NCI-H82 treated with DMSO at 0.1 percent for 48 hours (cell line): Measurements from ENCODE around the gene COG3.
"Not testable (repeated sequence)": the region's sequence is repeated elsewhere in the genome, so short reads cannot be mapped to it uniquely, and the experiment has no call there.

Experiments used
- DNase-seq: peaks from one replicate; lab custom pipeline; 2025; ENCODE audit not compliant: unreplicated experiment; lab: John Stamatoyannopoulos, UW

Gene COG3, protein sequence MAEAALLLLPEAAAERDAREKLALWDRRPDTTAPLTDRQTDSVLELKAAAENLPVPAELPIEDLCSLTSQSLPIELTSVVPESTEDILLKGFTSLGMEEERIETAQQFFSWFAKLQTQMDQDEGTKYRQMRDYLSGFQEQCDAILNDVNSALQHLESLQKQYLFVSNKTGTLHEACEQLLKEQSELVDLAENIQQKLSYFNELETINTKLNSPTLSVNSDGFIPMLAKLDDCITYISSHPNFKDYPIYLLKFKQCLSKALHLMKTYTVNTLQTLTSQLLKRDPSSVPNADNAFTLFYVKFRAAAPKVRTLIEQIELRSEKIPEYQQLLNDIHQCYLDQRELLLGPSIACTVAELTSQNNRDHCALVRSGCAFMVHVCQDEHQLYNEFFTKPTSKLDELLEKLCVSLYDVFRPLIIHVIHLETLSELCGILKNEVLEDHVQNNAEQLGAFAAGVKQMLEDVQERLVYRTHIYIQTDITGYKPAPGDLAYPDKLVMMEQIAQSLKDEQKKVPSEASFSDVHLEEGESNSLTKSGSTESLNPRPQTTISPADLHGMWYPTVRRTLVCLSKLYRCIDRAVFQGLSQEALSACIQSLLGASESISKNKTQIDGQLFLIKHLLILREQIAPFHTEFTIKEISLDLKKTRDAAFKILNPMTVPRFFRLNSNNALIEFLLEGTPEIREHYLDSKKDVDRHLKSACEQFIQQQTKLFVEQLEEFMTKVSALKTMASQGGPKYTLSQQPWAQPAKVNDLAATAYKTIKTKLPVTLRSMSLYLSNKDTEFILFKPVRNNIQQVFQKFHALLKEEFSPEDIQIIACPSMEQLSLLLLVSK

DNA sequence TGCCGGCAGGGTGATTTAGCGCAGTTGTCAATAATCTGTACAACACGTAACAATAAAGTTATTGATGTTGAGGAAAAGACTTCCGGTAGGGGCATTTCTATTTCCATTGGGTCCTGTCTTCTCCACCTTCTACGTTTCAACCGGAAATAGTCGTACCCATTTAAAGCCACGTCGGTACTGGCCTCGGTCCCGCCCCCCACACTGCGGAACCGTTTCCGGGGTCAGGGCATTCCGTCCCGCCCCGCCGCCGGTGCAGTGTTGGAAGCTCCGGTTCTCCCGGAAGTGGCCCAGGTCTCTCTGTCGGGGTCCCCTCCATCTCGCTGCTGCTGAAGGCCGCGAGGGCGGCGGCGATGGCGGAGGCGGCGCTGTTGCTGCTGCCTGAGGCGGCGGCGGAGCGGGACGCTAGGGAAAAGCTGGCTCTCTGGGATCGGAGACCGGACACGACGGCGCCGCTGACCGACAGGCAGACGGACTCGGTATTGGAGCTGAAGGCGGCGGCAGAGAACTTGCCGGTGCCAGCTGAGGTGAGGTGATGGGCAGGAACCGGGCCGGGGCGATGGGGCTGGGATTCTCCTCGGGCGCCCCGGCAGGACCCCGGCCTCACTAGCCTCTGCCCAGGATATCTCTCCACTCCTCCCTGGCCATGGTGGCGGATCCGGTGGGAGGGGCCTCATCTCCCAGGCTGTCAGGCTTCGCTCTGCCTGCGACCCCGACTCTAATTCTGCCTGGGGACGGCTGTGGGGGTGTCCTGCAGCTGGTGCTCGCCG is at the start of gene COG3:
Gene COG3, plus strand, starts transcription at position 253 of the 767 bp plus-strand sequence. Its CDS starts 98 bp downstream, at position 351.
- peak; percentile 99 for DNase-seq

DNA sequence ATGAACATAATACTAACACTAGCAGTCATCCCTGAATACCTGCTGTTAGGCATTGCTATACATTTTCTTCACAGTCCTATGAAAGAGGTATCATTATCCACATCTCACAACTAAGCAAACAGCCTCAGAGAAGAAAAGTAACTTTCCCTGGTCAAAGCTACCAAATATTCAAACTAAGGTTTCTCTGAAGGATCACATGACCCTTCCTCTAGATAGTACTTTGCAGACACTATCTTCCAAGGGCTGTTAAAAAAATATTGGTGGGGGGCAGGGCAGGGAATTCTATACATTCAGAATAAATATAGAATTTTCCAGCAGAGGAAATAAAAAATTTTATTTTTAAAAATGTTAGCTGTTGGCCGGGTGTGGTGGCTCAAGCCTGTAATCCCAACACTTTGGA is 49.6 kb upstream of the COG3 start:
- DNase-seq = no peak

DNA sequence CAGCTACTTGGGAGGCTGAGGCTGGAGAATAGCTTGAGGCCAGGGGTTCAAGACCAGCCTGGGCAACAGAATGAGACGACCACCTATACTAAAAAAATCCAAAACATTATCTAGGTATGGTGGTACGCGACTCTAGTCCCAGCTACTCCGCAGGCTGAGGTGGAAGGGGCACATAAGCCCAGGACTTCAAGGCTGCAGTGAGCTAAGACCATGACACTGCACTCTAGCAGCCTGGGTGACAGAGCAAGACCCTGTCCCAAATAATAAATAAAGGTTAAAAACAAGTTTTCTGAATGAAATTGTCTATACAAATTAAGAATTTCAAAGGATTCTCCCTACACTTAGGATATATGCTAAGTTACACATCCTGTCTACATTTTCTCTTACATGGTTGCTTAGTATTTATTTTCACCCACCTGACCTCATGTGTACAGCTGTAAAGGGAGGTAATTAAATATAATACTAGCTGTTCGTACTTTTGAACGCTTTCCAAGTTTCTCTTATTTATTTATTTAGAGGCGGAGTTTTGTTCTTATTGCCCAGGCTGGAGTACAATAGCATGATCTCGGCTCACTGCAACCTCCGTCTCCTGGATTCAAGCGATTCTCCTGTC is 48.1 kb upstream of the COG3 start:
- no peak for DNase-seq

DNA sequence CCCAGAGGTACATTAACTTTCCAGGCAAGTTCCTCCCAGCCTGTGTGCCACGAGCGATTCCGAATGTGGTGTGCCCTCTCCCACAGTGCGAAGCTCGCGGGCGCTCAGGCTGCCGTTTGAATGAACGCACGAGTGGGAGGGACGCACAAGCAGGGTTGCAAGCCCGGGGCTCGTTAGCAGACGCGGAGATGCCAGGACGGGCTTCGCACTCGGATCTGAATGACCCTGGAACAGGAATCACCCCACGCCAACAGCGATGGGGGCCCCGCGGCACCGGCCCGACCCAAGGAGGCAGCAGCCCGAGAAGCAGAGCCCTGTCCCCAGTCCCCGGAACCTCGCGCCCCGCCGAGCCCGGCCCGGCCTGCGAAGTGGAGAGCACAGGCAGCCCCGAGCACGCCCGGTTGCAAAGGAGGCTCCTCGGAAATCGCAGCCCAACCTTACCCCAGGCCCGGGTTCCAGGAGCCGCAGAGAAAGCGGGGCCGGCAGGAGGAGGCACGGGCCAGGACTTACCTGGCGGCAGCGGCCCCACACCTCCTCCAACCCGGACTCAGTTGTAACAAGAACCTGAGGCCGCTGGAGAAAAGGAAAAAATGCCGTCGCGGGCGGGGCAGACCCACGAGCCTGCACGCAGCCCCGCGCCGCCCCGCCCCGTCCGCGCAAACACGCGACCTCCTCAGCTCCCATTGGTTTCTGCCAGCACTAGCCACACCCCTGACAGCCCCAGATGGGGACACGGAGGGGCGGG is 46.8 kb upstream of the COG3 start, which contains the start of gene SLC25A30:
Gene SLC25A30, minus strand, starts transcription at position 584 of the 745 bp plus-strand sequence. CDS start 6,948 bp downstream, outside the sequence.
- peak; percentile 97 for DNase-seq

DNA sequence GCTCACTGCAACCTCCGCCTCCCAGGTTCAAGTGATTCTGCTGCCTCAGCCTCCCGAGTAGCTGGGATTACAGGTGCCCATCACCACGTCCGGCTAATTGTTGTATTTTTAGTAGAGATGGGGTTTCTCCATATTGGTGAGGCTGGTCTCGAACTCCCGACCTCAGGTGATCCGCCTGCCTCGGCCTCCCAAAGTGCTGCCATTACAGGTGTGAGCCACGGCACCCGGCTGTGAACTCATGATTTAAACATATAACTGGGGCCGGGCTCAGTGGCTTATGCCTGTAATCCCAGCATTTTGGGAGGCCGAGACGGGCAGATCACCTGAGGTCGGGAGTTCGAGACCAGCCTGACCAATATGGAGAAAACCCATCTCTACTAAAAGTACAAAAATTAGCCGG is 45.4 kb upstream of the COG3 start:
- DNase-seq = not testable (repeated sequence)

DNA sequence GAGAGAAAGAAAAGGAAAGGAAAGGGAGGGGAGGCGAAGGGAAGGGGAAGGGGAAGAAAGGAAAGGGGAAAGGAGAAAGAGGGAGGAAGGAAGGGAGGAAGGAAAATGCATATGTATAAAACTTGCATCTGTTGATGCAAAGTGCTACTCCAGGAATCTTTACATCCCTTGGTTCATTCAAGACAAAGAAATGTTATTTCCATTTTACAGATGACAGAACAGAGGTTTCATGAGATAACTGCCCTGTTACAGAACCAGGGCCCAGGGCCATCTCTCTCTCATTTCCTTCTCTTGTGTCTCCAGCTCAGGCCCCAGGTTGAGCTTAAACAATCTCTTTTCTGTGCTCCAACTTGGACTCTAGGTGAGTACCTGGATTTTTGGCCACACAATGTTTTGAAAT is 44.8 kb upstream of the COG3 start:
- no peak for DNase-seq

DNA sequence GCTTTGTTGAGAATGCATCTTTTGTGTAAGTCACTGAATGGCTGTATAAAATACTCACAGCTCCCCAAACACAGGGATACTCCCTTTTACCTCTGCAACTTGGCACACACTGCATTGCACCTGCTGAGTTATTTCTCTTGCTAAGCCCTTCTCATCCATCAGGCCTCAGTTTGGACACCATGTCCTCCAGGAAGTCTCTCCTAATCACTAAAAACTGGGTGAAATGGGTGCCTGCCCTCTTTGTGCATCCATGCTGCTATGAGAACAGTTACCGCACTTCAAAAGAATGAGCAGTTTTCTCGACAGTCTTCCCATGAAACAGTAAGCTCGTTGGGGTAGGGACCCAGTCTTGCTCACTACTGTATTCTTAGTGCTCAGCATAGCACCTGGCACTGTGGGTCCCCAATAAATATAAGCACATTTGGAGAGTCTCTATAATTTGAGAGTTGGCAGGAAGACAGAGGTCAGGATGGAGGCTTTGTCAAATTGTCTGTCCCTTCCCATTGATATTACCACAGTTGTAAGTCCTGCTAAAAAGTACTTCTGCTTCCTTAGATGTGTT is 41.9 kb upstream of the COG3 start:
- no peak for DNase-seq

DNA sequence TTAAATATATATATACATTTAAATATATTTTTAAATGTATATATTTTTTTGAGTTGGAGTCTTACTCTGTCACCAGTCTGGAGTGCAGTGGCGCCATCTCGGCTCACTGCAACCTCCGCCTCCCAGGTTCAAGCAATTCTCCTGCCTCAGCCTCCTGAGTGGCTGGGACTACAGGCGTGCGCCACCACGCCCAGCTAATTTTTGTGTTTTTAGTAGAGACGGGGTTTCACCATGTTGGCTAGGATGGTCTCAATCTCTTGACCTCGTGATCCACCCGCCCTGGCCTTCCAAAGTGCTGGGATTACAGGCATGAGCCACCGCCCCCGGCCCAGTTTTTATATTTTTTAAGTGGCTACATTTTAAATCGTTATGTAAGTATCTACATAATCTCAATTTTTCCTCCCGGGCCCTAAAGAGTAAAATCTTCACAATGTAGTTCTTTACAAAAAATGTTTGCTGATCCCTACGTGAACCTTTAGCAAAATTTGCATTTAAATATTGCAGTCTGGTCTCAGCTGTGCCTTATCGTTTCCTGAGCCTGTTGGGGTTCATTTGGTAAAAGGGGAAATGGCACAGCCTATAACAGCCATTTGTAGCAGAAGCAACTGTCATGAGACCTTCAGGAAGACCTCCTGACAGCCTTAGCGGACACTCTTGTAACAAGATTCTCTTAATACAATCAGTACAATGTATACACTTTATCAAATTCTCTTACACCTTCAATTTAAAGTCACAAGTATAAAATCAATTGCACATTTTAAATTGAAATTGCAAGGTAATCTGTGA is 38.5 kb upstream of the COG3 start:
- peak; percentile 61 for DNase-seq

DNA sequence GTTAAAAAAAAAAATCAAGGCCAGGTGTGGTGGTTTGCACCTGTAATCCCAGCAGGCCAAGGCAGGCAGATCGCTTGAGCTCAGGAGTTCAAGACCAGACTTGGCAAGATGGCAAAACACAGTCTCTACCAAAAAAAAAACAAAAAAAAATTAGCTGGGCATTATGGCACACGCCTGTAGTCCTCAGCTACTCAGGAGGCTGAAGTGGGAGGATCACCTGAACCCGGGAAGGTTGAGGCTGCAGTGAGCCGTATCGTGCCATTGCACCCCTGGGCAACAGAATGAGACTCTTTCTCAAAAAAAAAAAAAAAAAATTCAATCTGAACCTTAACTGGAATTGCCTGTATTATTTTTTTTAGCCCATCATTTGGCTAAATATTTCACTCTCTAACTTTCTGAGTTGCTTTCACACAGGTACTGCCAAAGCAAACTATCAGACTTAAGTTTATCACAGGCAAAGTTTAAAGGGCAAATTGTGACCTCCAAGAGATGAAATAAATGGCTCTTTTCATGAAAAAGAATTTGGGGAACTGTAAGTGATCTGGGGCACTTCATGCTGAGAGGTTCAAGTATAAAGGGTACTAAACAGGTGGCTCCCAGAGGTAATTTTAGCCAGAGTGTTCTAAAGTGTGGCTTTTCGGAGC is 31.9 kb upstream of the COG3 start:
- no peak for DNase-seq

DNA sequence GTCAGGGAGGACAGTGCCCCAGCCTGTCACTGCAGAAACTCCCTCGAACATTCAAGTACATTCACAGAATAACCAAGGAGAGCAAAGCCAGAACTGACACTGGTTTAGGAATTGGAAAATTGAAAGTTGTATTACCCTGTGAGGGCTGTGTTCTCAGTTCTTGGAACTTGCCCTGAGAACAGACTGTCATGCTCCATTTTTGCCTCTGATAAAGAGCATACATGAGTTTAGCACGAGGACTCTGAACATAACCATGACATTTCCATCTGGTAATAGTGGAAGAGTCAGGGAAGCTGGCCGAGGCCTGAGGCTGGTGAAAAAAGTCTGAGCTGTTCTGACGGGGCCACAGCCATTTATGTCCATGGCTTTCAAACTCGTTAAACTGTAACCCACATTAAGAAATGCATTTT is 31.4 kb upstream of the COG3 start:
- DNase-seq = no peak

DNA sequence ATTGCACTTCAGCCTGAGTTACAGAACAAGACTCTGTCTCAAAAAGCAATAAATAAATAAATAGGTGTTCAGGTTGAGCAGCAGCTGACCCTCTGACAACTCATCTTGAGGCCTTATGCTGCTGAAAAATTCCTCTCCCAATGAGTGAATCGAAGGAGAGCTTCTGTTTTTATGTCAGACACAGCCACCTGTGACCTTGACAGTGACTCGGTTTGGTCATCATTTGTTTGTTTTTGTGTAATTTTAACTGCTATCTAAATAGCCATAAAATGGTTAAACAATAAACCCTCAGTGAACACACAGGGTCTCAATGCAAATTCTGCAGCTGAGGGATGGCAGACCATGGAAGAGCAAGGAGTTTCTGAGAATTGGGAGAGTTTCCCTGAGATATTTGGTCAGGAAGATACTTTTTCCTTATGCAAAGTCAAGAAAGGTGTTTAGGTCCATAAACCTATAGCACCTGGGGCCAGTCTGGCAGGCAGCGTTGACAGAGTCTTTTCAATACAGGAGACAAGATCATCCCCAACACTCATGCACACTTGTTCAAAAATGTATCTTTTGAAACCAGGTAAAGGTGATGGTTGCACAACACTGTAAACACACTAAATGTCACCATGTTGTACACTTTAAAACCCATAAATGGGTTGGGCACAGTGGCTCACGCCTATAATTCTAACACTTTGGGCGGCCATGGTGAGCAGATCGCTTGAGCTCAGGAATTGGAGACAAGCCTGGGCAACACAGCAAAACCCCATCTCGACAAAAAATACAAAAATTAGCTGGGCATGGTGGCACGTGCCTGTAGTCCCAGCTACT is 30.0 kb upstream of the COG3 start:
- DNase-seq = no peak

DNA sequence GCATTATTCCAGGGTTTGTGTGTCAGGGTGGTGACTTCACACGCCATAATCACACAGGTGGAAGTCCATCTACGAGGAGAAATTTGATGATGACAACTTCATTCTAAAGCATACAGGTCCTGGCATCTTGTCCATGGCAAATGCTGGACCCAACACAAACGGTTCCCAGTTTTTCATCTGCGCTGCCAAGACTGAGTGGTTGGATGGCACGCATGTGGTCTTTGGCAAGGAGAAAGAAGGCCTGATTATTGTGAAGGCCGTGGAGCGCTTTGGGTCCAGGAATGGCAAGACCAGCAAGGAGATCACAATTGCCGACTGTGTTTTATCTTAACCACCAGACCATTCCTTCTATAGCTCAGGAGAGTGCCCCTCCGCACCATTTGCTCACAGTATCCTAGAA is 28.4 kb upstream of the COG3 start:
- DNase-seq = no peak

DNA sequence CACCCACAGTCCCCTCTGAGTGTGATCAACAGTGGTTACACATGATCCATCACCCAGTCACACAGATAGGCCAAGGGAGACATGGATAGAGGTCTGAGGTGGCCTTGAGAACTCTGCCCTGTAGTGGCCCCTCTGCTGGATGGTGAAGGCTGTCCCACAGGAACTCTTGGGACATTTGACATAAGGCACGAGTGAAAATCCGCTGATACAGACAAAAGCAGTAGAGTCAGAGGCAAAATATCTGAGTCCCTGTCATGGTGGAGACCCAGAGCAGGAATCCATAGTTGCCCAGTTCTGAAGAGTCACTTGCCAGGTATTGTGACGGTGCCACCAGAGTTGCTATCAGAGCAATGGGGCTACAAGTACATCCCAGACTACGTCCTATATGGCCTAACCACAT is 27.8 kb upstream of the COG3 start:
- no peak for DNase-seq

DNA sequence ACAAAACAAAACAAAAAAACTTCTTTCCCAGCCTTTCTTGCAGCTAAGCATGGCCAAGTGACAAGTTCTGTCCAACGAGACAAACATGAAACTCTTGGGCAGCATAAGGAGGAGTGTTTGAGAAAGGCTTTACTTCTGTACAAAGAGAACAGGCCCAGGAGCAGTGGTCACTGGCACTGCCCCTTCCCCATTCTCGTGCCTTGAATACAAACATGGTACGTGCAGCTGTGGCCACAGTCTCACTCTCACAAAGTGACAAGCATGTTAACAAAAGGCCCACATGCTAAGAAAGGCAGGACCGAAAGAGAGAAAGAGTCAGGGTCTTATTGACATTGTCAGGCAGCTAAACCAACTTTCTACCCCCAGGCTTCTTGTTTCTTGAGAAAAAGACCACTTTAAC is 26.8 kb upstream of the COG3 start:
- no peak for DNase-seq

DNA sequence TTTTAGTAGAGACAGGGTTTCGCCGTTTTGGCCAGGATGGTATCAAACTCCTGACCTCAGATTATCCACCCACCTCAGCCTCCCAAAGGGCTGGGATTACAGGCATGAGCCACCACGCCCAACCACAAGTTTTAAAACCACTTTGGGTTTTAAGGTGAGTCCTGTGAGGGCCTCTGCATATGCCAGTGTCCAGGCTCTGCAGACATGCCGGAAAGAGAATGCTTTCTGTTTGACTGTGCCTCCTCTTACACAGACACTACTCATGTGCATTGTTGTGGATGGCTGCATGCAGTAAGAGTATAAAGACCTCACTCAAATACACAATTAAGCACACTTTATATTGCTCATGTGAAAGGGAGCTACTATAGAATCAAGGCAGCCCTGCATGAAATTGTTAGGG is 25.7 kb upstream of the COG3 start:
- DNase-seq = no peak

DNA sequence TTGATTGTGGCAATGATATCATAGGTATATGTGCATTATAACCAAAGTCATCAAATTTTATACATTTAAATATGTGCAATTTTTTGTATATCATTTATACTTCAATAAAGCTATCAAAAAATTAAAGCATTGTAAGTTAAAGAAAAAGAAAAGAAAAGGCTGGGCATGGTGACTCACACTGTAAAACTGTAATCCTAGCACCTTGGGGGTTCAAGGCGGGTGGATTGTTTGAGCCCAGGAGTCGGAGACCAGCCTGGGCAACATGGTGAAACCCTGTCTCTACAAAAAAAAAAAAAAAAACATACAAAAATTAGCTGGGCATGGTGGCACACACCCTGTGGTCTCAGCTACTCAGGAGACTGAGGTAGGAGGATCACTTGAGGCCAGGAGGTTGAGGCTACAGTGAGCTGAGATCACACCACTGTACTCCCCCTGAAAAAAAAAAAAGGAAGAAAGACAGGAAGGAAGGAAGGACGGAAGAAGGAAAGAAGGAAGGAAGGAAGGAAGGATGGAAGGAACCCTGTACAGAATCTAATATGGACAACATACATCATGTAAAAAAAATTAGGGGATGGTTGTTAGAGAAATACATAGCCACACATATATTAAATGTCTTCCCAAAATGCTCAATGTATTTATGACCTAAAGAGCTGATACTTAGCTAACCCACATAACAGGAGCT is 24.8 kb upstream of the COG3 start:
- no peak for DNase-seq

DNA sequence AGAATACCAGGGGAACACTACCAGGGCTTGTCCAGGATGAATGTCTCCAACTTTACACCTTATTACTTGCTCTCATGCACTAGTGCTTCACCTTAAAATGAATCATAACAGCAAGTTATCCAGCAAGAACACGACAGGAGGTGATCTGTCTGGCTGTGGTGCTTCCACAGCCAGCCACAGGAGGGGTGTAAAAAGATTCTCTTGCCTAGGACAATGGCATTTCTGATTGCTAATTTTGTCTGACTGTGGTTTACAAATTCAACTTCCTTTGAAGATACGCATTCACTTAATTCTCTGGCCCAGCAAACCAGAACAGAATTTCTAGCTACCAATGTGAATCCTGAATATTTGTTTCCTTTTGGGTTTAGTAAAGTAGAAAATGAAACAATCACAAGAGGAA is 23.1 kb upstream of the COG3 start:
- no peak for DNase-seq
